ENCODE data around the gene EML1.

The EML1 gene

GRCh38 chr14:99966912-99967311 is 173.7 kb downstream of the EML1 start:
- DNase-seq (ENCODE audit: low spot score), result no peak

- DNase-seq (ENCODE audit: low spot score), result no peak
These were observed 175.1 kb downstream of the EML1 start for GRCh38 chr14:99968191-99968920.

- no peak for DNase-seq (ENCODE audit: low spot score)
These were observed 175.7 kb downstream of the EML1 start for GRCh38 chr14:99968941-99969340.

GRCh38 chr14:99969673-99970322 is 176.6 kb downstream of the EML1 start:
- DNase-seq (ENCODE audit: low spot score), result no peak

GRCh38 chr14:99971087-99971940 is 178.1 kb downstream of the EML1 start:
- DNase-seq (ENCODE audit: low spot score), result peak; percentile 90

GRCh38 chr14:99971941-99972747 is 178.9 kb downstream of the EML1 start:
- no peak for DNase-seq (ENCODE audit: low spot score)

- DNase-seq (ENCODE audit: low spot score), result no peak
These were observed 179.7 kb downstream of the EML1 start for GRCh38 chr14:99972748-99973466.

GRCh38 chr14:99975190-99975589 is 182.0 kb downstream of the EML1 start:
- no peak for DNase-seq (ENCODE audit: low spot score)

- no peak for DNase-seq (ENCODE audit: low spot score)
These were observed 182.8 kb downstream of the EML1 start for GRCh38 chr14:99976021-99976420.

- DNase-seq (ENCODE audit: low spot score), result no peak
These were observed 183.5 kb downstream of the EML1 start for GRCh38 chr14:99976681-99977080.

GRCh38 chr14:99980299-99980698 is 187.1 kb downstream of the EML1 start:
- no peak for DNase-seq (ENCODE audit: low spot score)

GRCh38 chr14:99981806-99982205 is 188.6 kb downstream of the EML1 start:
- DNase-seq (ENCODE audit: low spot score), result no peak

- DNase-seq (ENCODE audit: low spot score), result no peak
These were observed 189.5 kb downstream of the EML1 start for GRCh38 chr14:99982537-99983250.

GRCh38 chr14:99983251-99984015 is 190.2 kb downstream of the EML1 start:
- no peak for DNase-seq (ENCODE audit: low spot score)

- DNase-seq (ENCODE audit: low spot score), result no peak
These were observed 190.8 kb downstream of the EML1 start for GRCh38 chr14:99984036-99984435.

- no peak for DNase-seq (ENCODE audit: low spot score)
These were observed 193.2 kb downstream of the EML1 start for GRCh38 chr14:99986396-99986795.

- no peak for DNase-seq (ENCODE audit: low spot score)
These were observed 195.8 kb downstream of the EML1 start for GRCh38 chr14:99989032-99989431.

- DNase-seq (ENCODE audit: low spot score), result no peak
These were observed 197.3 kb downstream of the EML1 start for GRCh38 chr14:99990268-99991170.

- DNase-seq (ENCODE audit: low spot score), result no peak
These were observed 198.1 kb downstream of the EML1 start for GRCh38 chr14:99991331-99991730.

Measured in left forelimb (tissue), 1 donor.